Hepatocyte (in vitro differentiated cells): ENCODE data around the gene SYNE2. TPM values are rescaled to one million over a fixed set of nuclear protein-coding genes. Genes with fewer than 3 reads are reported as not detected.

Source experiments
- DNase-seq: peaks from one replicate; pipeline ENCODE4 v3.0.0-alpha.2; 2016; ENCODE audit warnings: low spot score
- H2AFZ ChIP-seq: fragments of 200-600 bp; sonication (generic); 2 replicates; pipeline ENCODE4 v1.6.0; 2016; ENCODE audit warnings: antibody characterized with exemption, mild to moderate bottlenecking
- H3K27ac ChIP-seq: fragments of 200-600 bp; sonication (generic); 2 replicates; pipeline ENCODE4 v1.5.1; 2016; ENCODE audit warnings: mild to moderate bottlenecking
- H3K27me3 ChIP-seq: fragments of 200-600 bp; sonication (generic); 2 replicates; pipeline ENCODE4 v1.6.1; 2016
- H3K36me3 ChIP-seq: fragments of 200-600 bp; sonication (generic); replicated peaks from 2 replicates; pipeline ENCODE4 v1.5.1; 2016; ENCODE audit warnings: low read depth; ENCODE audit not compliant: insufficient read depth
- H3K4me1 ChIP-seq: fragments of 200-600 bp; sonication (generic); 2 replicates; pipeline ENCODE4 v1.5.1; 2016; ENCODE audit warnings: mild to moderate bottlenecking, moderate library complexity; ENCODE audit not compliant: insufficient read depth
- H3K4me2 ChIP-seq: fragments of 200-600 bp; sonication (generic); 2 replicates; pipeline ENCODE4 v1.6.0; 2016
- H3K4me3 ChIP-seq: fragments of 200-600 bp; sonication (generic); 2 replicates; pipeline ENCODE4 v1.5.1; 2016; ENCODE audit warnings: mild to moderate bottlenecking
- H3K79me2 ChIP-seq: fragments of 200-600 bp; sonication (generic); 2 replicates; pipeline ENCODE4 v1.6.0; 2017; ENCODE audit warnings: mild to moderate bottlenecking
- H3K9me2 ChIP-seq: fragments of 200-600 bp; sonication (generic); replicated peaks from 2 replicates; pipeline ENCODE4 v1.6.0; 2017; ENCODE audit warnings: mild to moderate bottlenecking; ENCODE audit not compliant: insufficient read depth
- H3K9me3 ChIP-seq: fragments of 200-600 bp; sonication (generic); 2 replicates; pipeline ENCODE4 v1.5.1; 2016; ENCODE audit warnings: low read depth, mild to moderate bottlenecking
- H4K20me1 ChIP-seq: fragments of 200-600 bp; sonication (generic); 2 replicates; pipeline ENCODE4 v1.6.0; 2016; ENCODE audit warnings: mild to moderate bottlenecking; ENCODE audit not compliant: insufficient read depth, poor library complexity, severe bottlenecking
- EZH2 ChIP-seq: fragments of 200-600 bp; sonication (generic); IDR thresholded peaks from 2 replicates; pipeline ENCODE4 v1.6.1; 2016; ENCODE audit warnings: antibody characterized with exemption, mild to moderate bottlenecking, borderline replicate concordance
- EZH2phosphoT487 ChIP-seq: fragments of 200-600 bp; sonication (generic); IDR thresholded peaks from one replicate; pipeline ENCODE4 v1.6.1; 2018; ENCODE audit warnings: antibody characterized with exemption, mild to moderate bottlenecking, low read depth, moderate library complexity; ENCODE audit not compliant: unreplicated experiment, severe bottlenecking
- WGBS: methylation state at CpG from one replicate; pipeline ENCODE4 v1.1.6; 2016; ENCODE audit warnings: low lambda C conversion rate; ENCODE audit errors: missing lambda C conversion rate; 5-methylcytosine and 5-hydroxymethylcytosine counted together
- polyA plus RNA-seq: library from polyadenylated mRNA; unstranded; fragments of >200 nt; fragmentation: Nextera tagmentation; extraction: Ambion mirVana; gene quantifications from 2 replicates; pipeline ENCODE4 v1.2.1, GENCODE V29; 2016
- total RNA-seq: library from RNA; depleted of rRNA; stranded (reverse); fragments of >200 nt; gene quantifications from 2 replicates; pipeline ENCODE4 v1.2.3, GENCODE V29; 2014
- TF ChIP-seq, protein P1 (sequence below): fragments of 200-600 bp; sonication (generic); IDR thresholded peaks from 2 replicates; pipeline ENCODE4 v1.5.1; 2016; ENCODE audit warnings: antibody characterized with exemption, mild to moderate bottlenecking; ENCODE audit not compliant: poor library complexity

Gene SYNE2
- total and polyA plus RNA-seq, 2 experiments from 2014 or later: 21.0 to 58.6 TPM

DNA sequence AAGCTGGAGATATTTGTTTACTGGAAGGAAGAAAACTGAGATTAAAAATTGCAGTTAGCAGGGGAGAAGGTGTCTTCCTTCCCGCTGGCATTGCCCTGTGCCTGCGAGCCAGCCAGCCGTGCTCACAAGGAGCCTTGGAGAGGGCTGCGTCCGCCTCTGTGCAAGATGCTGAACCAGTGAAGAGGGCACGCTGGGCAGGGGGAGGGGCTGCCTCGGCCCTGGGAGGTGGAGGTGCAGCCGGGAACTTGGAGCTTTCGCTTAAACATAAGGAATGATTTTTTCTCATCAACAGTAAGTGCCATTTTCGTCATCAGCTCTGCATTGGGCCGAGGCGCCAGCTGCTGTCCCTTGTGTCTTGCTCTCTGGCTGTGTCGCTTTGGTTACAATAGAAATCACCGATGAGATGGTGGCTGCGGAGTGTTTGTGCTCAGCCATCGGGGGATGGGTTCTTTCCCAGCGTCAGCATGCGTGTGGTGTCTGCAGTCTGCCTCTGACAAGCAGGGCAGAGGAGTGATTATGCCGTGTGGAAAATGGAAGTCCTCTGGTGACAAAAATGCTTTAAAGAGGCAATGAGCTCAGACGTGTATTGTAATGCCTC is 344.1 kb downstream of the SYNE2 start:
- Histone ChIP-seq H2AFZ (peak overlapping the region; percentile 78), H3K27ac (peak overlapping the region; percentile 82), H3K36me3 (no peaks in the 10 kb centered on the region), H3K4me3 (peak overlapping the region; percentile 35), H3K4me2 (peak overlapping the region; percentile 84), H3K27me3 (no peaks in the 10 kb centered on the region), H3K79me2 (peaks cover 18% of the 10 kb centered on the region), H3K9me2 (no peaks in the 10 kb centered on the region), H3K9me3 (no peaks in the 10 kb centered on the region), H4K20me1 (no peaks in the 10 kb centered on the region), H3K4me1 (peaks cover 42% of the 10 kb centered on the region)
- TF ChIP-seq EZH2 (no peak), EZH2phosphoT487 (no peak)
- TF ChIP-seq, protein P1, sequence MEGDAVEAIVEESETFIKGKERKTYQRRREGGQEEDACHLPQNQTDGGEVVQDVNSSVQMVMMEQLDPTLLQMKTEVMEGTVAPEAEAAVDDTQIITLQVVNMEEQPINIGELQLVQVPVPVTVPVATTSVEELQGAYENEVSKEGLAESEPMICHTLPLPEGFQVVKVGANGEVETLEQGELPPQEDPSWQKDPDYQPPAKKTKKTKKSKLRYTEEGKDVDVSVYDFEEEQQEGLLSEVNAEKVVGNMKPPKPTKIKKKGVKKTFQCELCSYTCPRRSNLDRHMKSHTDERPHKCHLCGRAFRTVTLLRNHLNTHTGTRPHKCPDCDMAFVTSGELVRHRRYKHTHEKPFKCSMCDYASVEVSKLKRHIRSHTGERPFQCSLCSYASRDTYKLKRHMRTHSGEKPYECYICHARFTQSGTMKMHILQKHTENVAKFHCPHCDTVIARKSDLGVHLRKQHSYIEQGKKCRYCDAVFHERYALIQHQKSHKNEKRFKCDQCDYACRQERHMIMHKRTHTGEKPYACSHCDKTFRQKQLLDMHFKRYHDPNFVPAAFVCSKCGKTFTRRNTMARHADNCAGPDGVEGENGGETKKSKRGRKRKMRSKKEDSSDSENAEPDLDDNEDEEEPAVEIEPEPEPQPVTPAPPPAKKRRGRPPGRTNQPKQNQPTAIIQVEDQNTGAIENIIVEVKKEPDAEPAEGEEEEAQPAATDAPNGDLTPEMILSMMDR: no peak
- DNase-seq: peak; percentile 67
- 6% methylated on average over 20 of the region's 20 CpGs for WGBS

DNA sequence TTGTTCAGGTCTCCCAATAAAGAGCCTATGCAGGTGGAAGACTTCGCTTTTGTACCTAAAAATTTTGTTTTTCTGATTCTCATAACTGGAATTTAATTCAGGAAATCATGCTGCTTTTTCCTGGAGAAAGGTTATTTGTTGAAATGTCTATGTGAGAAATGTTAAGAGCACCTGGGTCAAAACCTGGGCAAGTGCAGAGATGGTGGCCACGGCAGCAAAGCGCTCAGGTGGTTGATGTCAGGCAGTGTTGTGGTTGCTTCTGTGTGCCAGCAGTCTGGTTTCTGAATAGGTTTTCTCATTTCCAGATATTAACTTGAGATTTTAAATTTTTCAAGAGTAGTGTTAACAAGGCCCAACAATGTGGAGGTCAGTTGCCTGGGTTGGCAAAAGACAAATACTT is 345.2 kb downstream of the SYNE2 start:
- H3K27ac ChIP-seq: peak overlapping the region; percentile 82
- H3K4me3 ChIP-seq: no peak overlapping the region
- TF ChIP-seq, protein P1: no peak
- TF ChIP-seq EZH2 (no peak), EZH2phosphoT487 (no peak)
- no peaks in the 10 kb centered on the region for H4K20me1 ChIP-seq
- H3K27me3 ChIP-seq: no peaks in the 10 kb centered on the region
- peaks cover 18% of the 10 kb centered on the region for H3K79me2 ChIP-seq
- WGBS: 65% methylated on average over 3 of the region's 3 CpGs
- H2AFZ ChIP-seq: no peak overlapping the region
- H3K4me1 ChIP-seq: peaks cover 42% of the 10 kb centered on the region
- DNase-seq: no peak
- H3K9me3 ChIP-seq: no peaks in the 10 kb centered on the region
- H3K4me2 ChIP-seq: peak overlapping the region; percentile 84
- no peaks in the 10 kb centered on the region for H3K9me2 ChIP-seq
- no peaks in the 10 kb centered on the region for H3K36me3 ChIP-seq

DNA sequence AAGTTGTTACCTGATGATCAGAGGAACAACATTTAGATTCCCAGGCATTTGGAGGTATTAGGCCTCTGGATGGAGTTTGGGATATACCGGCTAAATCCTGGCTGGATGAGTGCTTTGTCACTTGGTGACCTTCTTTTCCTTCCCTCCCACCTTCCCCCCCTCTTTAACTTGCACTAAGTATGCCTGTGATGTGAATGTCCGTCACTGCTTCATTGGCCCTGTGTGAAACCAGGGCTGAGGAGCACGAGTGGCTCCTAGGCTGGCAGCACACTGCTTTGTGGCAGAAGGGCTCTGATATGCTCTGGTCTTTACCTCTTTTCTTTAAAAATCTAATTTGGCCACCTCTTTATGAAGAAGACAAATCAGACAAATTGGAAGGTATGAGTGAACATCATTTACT is 345.7 kb downstream of the SYNE2 start:
- H4K20me1 ChIP-seq: no peaks in the 10 kb centered on the region

More for the DNA sequence above, 345.7 kb downstream of the SYNE2 start:
- peaks cover 18% of the 10 kb centered on the region for H3K79me2 ChIP-seq
- no peak overlapping the region for H3K27ac ChIP-seq
- DNase-seq: no peak
- H3K36me3 ChIP-seq: no peaks in the 10 kb centered on the region
- H3K27me3 ChIP-seq: no peaks in the 10 kb centered on the region
- no peaks in the 10 kb centered on the region for H3K9me3 ChIP-seq
- no peak overlapping the region for H2AFZ ChIP-seq
- no peaks in the 10 kb centered on the region for H3K9me2 ChIP-seq
- no peak overlapping the region for H3K4me3 ChIP-seq
- TF ChIP-seq EZH2phosphoT487 (no peak), EZH2 (no peak)
- TF ChIP-seq, protein P1: no peak
- no peak overlapping the region for H3K4me2 ChIP-seq
- WGBS: 85% methylated on average over 3 of the region's 3 CpGs
- peaks cover 42% of the 10 kb centered on the region for H3K4me1 ChIP-seq
